Measurements from ENCODE around the gene TMPRSS11D.

DNA sequence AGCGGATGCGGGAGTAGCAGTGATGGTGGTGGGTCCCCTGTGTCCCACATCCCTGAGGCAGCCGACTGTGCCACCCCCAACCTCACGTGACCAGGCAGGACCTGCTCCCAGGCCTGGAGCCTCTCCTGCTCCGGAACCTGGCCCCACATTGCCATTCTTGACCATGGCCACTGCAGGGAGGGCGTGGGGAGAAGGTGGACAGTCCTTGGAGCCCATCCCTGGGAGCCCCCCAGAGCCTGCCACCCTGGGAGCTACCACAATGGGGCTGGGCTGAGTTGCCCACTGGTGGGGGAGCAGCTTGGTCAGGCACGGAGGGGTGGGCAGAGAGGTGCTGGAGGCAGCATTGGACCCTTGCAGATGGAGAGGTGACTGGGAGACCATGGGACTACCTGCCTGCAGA lies 42.7 kb upstream of the TMPRSS11D start:
- TF ChIP-seq, protein P1, sequence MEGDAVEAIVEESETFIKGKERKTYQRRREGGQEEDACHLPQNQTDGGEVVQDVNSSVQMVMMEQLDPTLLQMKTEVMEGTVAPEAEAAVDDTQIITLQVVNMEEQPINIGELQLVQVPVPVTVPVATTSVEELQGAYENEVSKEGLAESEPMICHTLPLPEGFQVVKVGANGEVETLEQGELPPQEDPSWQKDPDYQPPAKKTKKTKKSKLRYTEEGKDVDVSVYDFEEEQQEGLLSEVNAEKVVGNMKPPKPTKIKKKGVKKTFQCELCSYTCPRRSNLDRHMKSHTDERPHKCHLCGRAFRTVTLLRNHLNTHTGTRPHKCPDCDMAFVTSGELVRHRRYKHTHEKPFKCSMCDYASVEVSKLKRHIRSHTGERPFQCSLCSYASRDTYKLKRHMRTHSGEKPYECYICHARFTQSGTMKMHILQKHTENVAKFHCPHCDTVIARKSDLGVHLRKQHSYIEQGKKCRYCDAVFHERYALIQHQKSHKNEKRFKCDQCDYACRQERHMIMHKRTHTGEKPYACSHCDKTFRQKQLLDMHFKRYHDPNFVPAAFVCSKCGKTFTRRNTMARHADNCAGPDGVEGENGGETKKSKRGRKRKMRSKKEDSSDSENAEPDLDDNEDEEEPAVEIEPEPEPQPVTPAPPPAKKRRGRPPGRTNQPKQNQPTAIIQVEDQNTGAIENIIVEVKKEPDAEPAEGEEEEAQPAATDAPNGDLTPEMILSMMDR (IDR thresholded peaks at IDR 0.05; ENCODE audit: low read depth, low read length), result no peak
- TF ChIP-seq EZH2phosphoT487 (IDR thresholded peaks at IDR 0.05; ENCODE audit: low read depth), result no peak

All from OCI-LY3 (cell line).